Activated gamma-delta T cell treated with Interleukin-2 at 50 U/mL for 16 hours (primary cell): ENCODE measurements around the gene FAF1.
"Not testable (repeated sequence)": the region's sequence is repeated elsewhere in the genome, so short reads cannot be mapped to it uniquely, and the experiment has no call there.

Experiments
- DNase-seq: peaks from one replicate; pipeline ENCODE4 v3.0.0-alpha.2; 2020

Gene FAF1

DNA sequence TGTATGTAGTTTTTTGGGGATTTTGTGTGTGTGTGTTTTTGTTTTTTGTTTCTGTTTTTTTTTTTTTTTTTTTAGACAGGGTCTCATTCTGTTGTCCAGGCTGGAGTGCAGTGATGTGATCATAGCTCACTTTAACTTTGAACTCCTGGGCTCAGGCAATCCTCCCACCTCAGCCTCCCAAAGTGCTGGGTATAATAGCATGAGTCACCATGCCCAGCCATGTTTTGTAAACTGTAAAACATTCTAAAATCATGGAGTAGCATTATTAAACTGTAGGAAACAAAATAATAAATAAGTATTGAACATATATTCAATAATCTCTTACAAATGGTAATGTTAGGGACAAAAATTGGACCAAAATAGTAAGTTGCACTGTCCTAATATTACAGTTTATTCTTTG lies 124.0 kb downstream of the FAF1 start:
- no peak for DNase-seq

GRCh38 chr1:50833216-50833615 lies 126.9 kb downstream of the FAF1 start:
- no peak for DNase-seq

GRCh38 chr1:50832167-50832566 lies 127.9 kb downstream of the FAF1 start:
- DNase-seq, result no peak

DNA sequence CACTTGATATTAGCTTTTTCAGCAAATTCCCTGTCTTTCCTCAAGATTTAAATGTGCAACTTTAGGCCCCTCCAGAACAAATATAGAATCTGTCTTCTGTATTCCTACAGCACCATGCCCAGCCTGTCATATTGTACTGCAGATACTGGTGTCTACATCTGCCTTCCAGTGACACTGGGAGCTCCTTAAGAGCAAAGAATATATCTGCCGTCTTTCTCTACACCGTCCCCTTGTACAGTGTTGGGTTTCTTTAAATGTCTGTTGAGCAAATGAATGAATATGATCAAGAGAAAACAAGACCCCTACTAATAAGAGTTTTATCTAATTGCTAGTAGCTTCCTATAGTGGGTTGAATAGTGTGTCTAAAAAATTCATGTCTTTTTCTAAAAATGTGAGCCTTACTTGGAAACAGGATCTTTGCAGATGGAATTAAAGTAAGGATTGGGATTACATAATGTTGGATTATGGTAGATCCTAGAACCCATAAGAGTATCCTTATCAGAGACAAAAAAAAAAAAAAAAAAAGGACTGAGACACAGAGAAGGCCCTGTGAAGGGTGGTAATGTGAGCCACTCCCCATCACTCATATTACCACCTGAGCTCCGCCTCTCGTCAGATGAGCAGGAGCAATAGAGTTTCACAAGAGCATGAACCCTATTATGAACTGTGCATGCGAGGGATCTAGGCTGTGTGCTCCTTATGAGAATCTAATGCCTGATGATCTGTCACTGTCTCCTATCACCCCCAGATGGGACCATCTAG lies 128.6 kb downstream of the FAF1 start:
- no peak for DNase-seq

GRCh38 chr1:50830621-50831020 lies 129.4 kb downstream of the FAF1 start:
- no peak for DNase-seq

GRCh38 chr1:50829014-50829958 lies 130.8 kb downstream of the FAF1 start:
- no peak for DNase-seq

DNA sequence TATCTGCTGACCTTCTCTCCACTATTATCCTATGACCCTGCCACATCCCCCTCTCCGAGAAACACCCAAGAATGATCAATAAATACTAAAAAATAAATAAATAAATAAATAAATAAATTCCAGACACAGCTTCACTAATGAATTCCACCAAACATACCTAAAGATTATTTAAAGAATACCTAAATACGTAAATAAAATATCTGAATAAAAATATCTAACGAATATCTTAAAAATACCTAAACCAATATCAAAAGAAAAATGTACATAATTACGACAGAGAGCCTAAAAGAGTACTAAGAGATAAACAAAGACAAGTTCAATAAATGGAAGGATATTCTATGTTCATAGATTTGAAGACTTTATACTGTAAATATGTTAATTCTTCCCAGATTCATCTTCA lies 132.5 kb downstream of the FAF1 start:
- DNase-seq, result no peak

GRCh38 chr1:50826792-50827191 lies 133.3 kb downstream of the FAF1 start:
- DNase-seq, result not testable (repeated sequence)

- DNase-seq, result no peak
These were observed 137.9 kb downstream of the FAF1 start for GRCh38 chr1:50822035-50822776.

DNA sequence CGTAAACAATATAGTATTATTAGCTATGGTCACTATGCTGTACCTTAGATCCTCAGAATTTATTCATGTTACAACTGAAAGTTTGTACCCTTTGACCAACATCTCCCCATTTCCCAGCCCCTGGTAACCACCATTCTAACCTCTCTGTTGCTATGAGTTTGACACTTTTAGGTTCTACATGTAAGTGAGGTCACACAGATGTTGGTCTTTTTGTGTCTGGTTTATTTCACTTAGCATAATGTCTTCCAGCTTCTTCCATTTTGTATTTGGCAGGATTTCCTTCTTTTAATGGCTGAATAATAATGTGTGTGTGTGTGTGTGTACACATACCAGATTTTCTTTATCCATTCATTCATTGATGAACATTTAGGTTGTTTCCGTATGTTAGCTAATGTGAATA lies 139.5 kb downstream of the FAF1 start:
- DNase-seq, result no peak

- no peak for DNase-seq
These were observed 147.7 kb downstream of the FAF1 start for GRCh38 chr1:50812346-50812745.

DNA sequence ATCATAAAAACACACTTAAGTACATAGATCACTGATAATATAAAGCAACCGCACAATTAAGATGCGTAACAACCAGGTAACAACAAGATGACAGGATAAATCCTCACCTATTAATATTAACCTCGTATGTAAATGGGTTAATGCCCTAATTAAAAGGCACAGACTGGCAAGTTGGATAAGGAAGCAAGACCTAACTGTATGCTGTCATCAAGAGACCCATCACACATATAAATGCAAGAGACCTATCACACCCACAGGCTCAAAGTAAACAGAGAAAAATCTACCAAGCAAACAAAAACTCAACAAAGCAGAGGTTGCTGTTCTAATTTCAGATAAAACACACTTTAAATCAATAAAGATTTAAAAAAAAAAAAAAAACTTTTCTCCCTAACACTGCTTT lies 151.8 kb downstream of the FAF1 start:
- no peak for DNase-seq

DNA sequence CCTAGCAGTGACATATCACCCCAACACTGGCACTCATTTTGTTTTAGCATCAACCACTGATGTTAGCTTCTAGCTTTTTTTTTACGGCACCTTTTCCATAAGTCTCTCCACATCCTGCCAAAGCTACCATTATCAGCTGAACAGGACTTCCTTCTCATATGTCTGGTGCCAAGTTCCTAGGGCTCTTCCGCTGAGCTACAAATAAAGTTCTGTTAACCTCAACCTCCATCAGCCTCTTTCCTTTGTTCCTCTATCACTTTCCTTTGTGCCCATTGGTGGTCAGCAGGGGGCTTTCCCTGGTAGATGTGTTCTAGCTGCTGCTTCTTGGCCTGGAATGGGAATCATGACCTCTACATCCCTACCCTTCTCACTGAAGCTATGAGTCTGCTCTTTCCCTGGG lies 163.8 kb downstream of the FAF1 start:
- no peak for DNase-seq

DNA sequence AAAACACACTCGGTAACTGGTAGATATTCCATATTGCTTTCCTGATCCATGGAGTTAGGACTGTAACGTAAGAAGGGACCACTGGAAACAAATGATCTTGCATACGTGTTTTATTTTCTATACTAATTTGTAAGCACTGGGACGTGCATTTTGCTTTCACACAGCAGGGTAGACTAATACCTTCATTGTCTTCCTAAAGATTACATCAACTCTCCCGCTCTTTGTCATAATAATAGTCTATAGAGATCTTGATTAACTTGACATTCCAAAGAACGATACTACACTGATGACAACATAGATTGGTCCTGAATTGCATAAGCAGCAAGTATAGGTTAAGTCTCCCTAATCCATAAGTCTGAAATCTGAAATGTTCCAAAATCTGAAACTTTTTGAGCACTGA lies 166.5 kb downstream of the FAF1 start:
- no peak for DNase-seq

DNA sequence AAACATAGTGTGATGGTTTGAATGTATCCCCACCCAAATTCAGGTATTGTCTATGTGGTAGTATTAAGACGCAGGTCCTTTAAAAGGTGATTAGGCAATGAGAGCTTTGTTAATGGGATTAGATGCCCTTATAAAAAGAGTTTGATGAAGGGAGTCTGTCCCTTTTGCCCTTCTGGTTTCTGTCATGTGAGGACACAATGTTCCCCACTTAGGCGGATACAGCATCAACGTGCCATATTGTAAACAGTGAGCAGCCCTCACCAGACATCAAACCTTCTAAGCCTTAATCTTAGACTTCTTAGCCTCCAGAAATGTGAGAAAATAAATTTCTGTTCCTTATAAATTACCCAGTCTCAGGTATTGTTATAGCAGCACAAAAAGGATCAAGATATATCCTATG lies 172.8 kb downstream of the FAF1 start:
- no peak for DNase-seq

DNA sequence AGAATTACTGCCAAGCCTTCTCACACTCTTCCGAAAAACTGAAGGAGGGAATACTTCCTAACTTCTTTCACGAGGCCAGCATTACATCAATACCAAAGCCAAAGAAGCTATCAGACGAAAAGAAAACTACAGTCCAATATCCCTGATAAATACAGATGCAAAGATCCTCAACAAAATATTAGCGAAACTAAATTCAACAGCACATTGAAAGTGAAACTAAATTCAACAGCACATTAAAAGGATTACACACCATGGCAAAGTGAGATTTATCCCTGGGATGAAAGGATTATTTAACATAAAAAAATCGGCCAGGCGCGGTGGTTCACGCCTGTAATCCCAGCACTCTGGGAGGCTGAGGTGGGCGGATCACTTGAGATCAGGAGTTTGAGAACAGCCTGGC lies 176.8 kb downstream of the FAF1 start:
- no peak for DNase-seq

- no peak for DNase-seq
These were observed 179.3 kb downstream of the FAF1 start for GRCh38 chr1:50780797-50781196.

DNA sequence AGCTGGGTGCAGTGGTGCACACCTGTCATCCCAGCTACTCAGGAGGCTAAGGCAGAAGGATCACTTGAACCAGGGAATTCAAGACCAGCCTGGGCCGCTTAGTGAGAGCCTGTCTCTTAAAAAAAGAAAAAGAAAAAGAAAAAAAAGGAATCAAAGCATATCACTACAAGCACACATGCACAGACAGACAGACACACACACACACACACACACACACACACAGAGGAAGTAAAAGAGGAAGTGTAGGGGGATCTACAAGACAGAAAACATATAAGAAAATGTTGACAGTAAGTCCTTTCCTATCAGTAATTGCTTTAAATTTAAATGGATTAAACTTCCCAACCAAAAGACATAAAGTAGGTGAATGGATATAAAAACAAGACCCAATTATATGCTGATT lies 180.3 kb downstream of the FAF1 start:
- no peak for DNase-seq

- no peak for DNase-seq
These were observed 184.3 kb downstream of the FAF1 start for GRCh38 chr1:50775740-50776139.

- no peak for DNase-seq
These were observed 185.2 kb downstream of the FAF1 start for GRCh38 chr1:50774759-50775351.

GRCh38 chr1:50766688-50767087 lies 193.4 kb downstream of the FAF1 start:
- DNase-seq, result no peak

DNA sequence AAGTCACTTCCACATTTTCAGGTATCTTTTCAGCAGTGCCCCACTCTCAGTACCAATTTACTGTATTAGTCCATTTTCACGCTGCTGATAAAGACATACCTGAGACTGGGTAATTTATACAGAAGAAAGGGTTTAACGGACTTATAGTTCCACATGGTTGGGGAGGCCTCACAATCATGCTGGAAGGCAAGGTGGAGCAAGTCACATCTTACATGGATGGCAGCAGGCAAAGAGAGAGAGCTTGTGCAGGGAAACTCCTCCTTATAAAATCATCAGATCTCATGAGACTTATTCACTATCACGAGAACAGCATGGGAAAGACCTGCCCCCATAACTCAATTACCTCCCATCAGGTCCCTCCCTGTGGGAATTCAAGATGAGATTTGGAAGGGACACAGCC lies 203.5 kb downstream of the FAF1 start:
- not testable (repeated sequence) for DNase-seq

GRCh38 chr1:50754764-50755163 lies 205.3 kb downstream of the FAF1 start:
- DNase-seq, result not testable (repeated sequence)
